Measurements from ENCODE around the gene PHLPP1. TPM values are rescaled to one million over a fixed set of nuclear protein-coding genes. Genes with fewer than 3 reads are reported as not detected.

Gene PHLPP1
- total RNA-seq, 2 donors from 2014 or later: 8.6 to 20.8 TPM

DNA sequence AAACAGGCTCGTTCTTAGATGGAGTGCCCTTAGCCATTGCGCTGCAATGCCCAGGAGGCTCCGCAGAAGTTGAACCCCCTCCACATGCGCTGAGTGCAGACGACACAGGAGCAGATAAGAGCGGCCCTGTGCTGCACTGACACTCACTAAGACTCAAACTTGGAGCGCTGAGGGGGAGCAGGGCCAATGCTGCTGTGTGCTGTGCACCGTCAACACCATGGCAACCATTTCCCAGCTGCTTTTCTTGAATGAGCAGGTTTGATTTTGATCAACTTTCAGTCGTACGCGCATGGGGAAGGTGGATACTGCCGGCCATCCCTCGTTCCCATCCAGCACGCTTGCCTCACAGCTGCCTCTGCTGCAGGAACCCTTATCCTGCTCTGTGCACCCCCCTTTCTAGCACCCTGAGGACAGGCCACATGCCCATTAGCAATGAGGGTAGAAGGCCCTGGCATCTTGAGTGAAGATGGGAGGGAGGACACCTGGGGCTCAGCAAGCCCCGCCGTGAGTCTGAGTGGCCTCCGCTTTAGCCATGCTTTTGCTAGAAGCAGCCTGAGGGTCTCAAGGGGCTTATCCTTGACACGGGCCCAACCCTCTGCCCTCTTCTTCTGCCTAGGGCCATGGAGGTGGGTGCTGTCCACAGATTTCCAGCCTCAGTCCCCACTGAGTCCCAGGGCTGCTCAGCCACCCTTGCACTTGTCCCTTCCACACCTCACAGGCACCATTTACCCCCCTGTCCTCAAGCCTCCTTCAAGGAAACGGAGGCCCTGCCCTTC, 271.9 kb downstream of the PHLPP1 start:
- ATAC-seq: no peak
- WGBS, 2 donors: 78 to 81% methylated on average over 16 to 19 of the region's 19 CpGs
- peaks cover 5% of the 10 kb centered on the region for H3K4me1 ChIP-seq
- no peaks in the 10 kb centered on the region for H3K36me3 ChIP-seq (replicated peaks in 1 of 2; ENCODE audit: insufficient read depth in 1 of 2, low read depth in 2 of 2)
- DNase-seq: no peak
- no peaks in the 10 kb centered on the region for H3K27me3 ChIP-seq
- intact Hi-C loops (cut with DNase I): no loop called here
- no peak overlapping the region for H3K4me3 ChIP-seq
- H3K27ac ChIP-seq: no peak overlapping the region
- no peaks in the 10 kb centered on the region for H3K9me3 ChIP-seq
- no peak for TF ChIP-seq POLR2A (IDR thresholded peaks at IDR 0.05)
- TF ChIP-seq, protein P1, sequence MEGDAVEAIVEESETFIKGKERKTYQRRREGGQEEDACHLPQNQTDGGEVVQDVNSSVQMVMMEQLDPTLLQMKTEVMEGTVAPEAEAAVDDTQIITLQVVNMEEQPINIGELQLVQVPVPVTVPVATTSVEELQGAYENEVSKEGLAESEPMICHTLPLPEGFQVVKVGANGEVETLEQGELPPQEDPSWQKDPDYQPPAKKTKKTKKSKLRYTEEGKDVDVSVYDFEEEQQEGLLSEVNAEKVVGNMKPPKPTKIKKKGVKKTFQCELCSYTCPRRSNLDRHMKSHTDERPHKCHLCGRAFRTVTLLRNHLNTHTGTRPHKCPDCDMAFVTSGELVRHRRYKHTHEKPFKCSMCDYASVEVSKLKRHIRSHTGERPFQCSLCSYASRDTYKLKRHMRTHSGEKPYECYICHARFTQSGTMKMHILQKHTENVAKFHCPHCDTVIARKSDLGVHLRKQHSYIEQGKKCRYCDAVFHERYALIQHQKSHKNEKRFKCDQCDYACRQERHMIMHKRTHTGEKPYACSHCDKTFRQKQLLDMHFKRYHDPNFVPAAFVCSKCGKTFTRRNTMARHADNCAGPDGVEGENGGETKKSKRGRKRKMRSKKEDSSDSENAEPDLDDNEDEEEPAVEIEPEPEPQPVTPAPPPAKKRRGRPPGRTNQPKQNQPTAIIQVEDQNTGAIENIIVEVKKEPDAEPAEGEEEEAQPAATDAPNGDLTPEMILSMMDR (IDR thresholded peaks at IDR 0.05): no peak

DNA sequence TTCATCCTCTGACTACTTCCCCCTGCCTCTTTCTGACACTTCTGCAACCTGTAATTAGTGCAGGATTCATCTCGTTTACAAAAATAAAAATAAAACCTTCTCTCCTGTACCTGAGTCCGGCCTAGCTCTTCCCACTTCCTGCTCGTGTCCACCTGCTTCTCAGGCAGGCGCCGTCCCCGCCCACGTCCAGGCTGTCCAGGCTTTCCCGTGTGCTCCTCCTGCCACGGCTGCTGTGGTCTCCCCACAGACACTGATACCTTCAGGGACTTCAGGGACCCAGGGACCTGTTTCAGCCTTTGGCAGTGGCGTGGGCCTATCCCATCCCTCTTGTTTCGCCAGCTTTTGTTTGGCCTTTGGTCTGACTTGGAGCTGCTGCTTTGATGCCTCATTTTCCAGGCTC, 272.5 kb downstream of the PHLPP1 start:
- no peak overlapping the region for H3K4me3 ChIP-seq
- H3K27ac ChIP-seq: no peak overlapping the region
- no peaks in the 10 kb centered on the region for H3K9me3 ChIP-seq
- no peaks in the 10 kb centered on the region for H3K4me1 ChIP-seq
- intact Hi-C loops (cut with DNase I): no loop called here
- ATAC-seq (no peak), DNase-seq (no peak)
- WGBS, 2 donors: 74 to 75% methylated on average over 11 of the region's 11 CpGs
- no peaks in the 10 kb centered on the region for H3K36me3 ChIP-seq (replicated peaks in 1 of 2; ENCODE audit: insufficient read depth in 1 of 2, low read depth in 2 of 2)
- TF ChIP-seq, protein P1 (IDR thresholded peaks at IDR 0.05): no peak
- H3K27me3 ChIP-seq: no peaks in the 10 kb centered on the region

DNA sequence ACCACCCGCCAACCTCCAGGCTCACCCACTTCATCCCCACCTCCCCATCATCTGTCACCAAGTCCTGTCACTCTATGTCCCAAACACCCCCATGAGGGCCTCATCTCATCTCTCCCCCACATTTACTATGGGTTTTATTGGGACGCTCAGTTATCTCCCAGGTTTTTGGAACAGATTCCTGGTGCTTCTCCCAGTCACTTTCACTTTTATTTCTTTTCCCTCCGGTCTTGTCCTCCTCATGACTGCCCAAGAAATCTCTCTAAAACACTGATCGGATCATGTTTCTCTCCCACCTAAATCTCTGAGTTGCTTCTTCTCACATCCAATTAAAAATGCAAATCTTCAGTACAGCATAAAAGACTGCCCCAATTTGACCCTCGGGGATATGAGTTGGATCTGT, 273.1 kb downstream of the PHLPP1 start:
- no peak overlapping the region for H3K27ac ChIP-seq
- DNase-seq (no peak), ATAC-seq (no peak)
- no peaks in the 10 kb centered on the region for H3K4me1 ChIP-seq
- no peaks in the 10 kb centered on the region for H3K27me3 ChIP-seq
- intact Hi-C loops (cut with DNase I): no loop called here
- no peaks in the 10 kb centered on the region for H3K36me3 ChIP-seq (replicated peaks in 1 of 2; ENCODE audit: insufficient read depth in 1 of 2, low read depth in 2 of 2)
- no peak overlapping the region for H3K4me3 ChIP-seq
- WGBS, 2 donors: 58 to 71% methylated on average over 5 of the region's 5 CpGs
- no peaks in the 10 kb centered on the region for H3K9me3 ChIP-seq
- no peak for TF ChIP-seq POLR2A (IDR thresholded peaks at IDR 0.05)
- TF ChIP-seq, protein P1 (IDR thresholded peaks at IDR 0.05): no peak

DNA sequence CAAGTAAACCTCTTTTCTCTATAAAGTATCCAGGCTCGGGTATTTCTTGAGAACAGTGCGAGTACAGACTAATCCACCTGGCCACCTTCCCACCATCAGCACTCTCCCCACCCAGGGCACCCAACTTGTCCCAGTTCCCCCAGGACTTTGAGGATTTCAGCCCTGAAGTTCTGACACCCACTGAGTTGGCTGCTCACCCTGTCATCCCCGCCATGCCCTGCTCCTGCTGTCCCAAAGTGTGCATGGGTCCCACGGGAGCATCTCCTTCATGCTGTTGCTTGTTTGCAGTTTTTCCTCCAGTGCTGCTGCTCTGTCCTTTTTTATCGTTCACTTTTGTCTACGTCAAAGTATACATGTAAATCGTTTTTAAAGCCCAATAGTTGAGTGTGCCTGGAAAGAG, 273.9 kb downstream of the PHLPP1 start:
- 52 to 58% methylated on average over 7 of the region's 7 CpGs for WGBS, 2 donors
- intact Hi-C loops (cut with DNase I): no loop called here
- DNase-seq (no peak), ATAC-seq (no peak)
- H3K9me3 ChIP-seq: no peaks in the 10 kb centered on the region
- H3K36me3 ChIP-seq (replicated peaks in 1 of 2; ENCODE audit: insufficient read depth in 1 of 2, low read depth in 2 of 2): no peaks in the 10 kb centered on the region
- TF ChIP-seq POLR2A (IDR thresholded peaks at IDR 0.05): no peak
- TF ChIP-seq, protein P1 (IDR thresholded peaks at IDR 0.05): no peak
- H3K4me1 ChIP-seq: no peaks in the 10 kb centered on the region
- H3K4me3 ChIP-seq: no peak overlapping the region
- no peaks in the 10 kb centered on the region for H3K27me3 ChIP-seq
- H3K27ac ChIP-seq: no peak overlapping the region

DNA sequence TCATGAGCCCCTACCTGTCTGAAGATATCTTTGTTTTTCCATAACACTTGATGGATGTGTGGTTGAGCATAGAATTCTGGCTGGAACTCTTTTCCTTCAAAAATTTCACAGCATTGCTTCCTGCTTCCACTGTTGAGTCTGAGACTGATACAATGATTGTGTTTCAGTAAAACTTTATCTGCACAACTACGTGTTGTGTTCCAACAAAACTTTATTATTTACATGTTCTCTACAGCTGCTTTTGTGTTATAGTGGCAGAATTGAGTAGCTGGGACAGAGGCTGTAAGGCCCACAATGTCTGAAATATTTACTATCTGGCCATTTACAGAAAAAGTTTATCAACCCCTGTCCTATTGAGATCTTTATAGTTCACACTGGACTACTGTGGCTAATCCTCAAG, 275.3 kb downstream of the PHLPP1 start:
- intact Hi-C loops (cut with DNase I): no loop called here
- Histone ChIP-seq H3K4me3 (no peak overlapping the region), H3K9me3 (no peaks in the 10 kb centered on the region), H3K27me3 (no peaks in the 10 kb centered on the region), H3K4me1 (no peaks in the 10 kb centered on the region), H3K27ac (no peak overlapping the region), H3K36me3 (replicated peaks in 1 of 2; ENCODE audit: insufficient read depth in 1 of 2, low read depth in 2 of 2) (no peaks in the 10 kb centered on the region)
- ATAC-seq: no peak
- DNase-seq: no peak
- TF ChIP-seq, protein P1 (IDR thresholded peaks at IDR 0.05): no peak
- no peak for TF ChIP-seq POLR2A (IDR thresholded peaks at IDR 0.05)
- WGBS, 2 donors: 59 to 68% methylated on average over 1 of the region's 1 CpG
